HepG2 (cell line): Measurements from ENCODE around the gene OTOL1. TPM values are rescaled to one million over a fixed set of nuclear protein-coding genes. Genes with fewer than 3 reads are reported as not detected.

Experiments
- EEA1 ChIP-seq: sonication (generic); formaldehyde crosslinking; IDR thresholded peaks from 2 replicates; pipeline ENCODE4 v1.5.1; 2020; ENCODE audit warnings: mild to moderate bottlenecking, missing genetic modification reagents, borderline replicate concordance
- HIVEP1 ChIP-seq: sonication (generic); formaldehyde crosslinking; IDR thresholded peaks from 2 replicates; pipeline ENCODE4 v1.4.0; 2020; ENCODE audit warnings: mild to moderate bottlenecking, missing genetic modification reagents
- KLF11 ChIP-seq: IDR thresholded peaks from 2 replicates; pipeline ENCODE4 v1.6.1; 2016; ENCODE audit warnings: missing compliant biosample characterization
- MATR3 ChIP-seq: sonication (generic); formaldehyde crosslinking; IDR thresholded peaks from 2 replicates; pipeline ENCODE4 v1.4.0; 2020; ENCODE audit warnings: missing genetic modification reagents
- MLLT10 ChIP-seq: sonication (generic); formaldehyde crosslinking; IDR thresholded peaks from 2 replicates; pipeline ENCODE4 v1.4.0; 2020; ENCODE audit warnings: missing genetic modification reagents
- RAD51 ChIP-seq: fragments of 450-650 bp; IDR thresholded peaks from 2 replicates; pipeline ENCODE4 v1.6.1; 2016; ENCODE audit warnings: borderline replicate concordance
- TBP ChIP-seq: sonication (generic); formaldehyde crosslinking; IDR thresholded peaks from 2 replicates; pipeline ENCODE4 v1.5.0; 2020; ENCODE audit warnings: missing genetic modification reagents
- TBX3 ChIP-seq: fragments of 450-650 bp; IDR thresholded peaks from 2 replicates; pipeline ENCODE4 v1.6.1; 2017; ENCODE audit warnings: antibody characterized with exemption, mild to moderate bottlenecking, inconsistent platforms, borderline replicate concordance
- ZNF782 ChIP-seq: sonication (generic); formaldehyde crosslinking; IDR thresholded peaks from 2 replicates; pipeline ENCODE4 v1.4.0; 2020; ENCODE audit warnings: missing genetic modification reagents, mild to moderate bottlenecking, borderline replicate concordance
- polyA plus RNA-seq, 8 experiments: library from polyadenylated mRNA; depleted of rRNA in 3 of 8; stranded (reverse) in 7 of 8; unstranded in 1 of 8; fragments of >200 nt; fragmentation: Illumina TruSeq in 4 of 8; extraction: Trizol in 4 of 8; gene quantifications; 2 replicates each; pipeline versions ENCODE4 v1.2.1 to v1.2.3, GENCODE V29; 2011 to 2016; ENCODE audit warnings: low read depth in 4 of 8, missing spikeins in 1 of 8, mixed read lengths in 1 of 8; ENCODE audit not compliant: insufficient read depth in 1 of 8
- total RNA-seq, 5 experiments: library from RNA; depleted of rRNA; stranded (reverse); fragments of >200 nt; fragmentation: Illumina TruSeq; extraction: Trizol; gene quantifications; 2 replicates each; pipeline ENCODE4 v1.2.3, GENCODE V29; 2016; ENCODE audit warnings: low read depth in 1 of 5
- TF ChIP-seq, protein P1 (sequence below): IDR thresholded peaks from 2 replicates; pipeline ENCODE4 v1.6.1; 2012; ENCODE audit warnings: inconsistent platforms
- TF ChIP-seq, protein P2 (sequence below): sonication (generic); formaldehyde crosslinking; IDR thresholded peaks from 2 replicates; pipeline ENCODE4 v1.9.0; 2022; ENCODE audit warnings: missing genetic modification reagents, mild to moderate bottlenecking, borderline replicate concordance
- TF ChIP-seq, protein P3 (sequence below): sonication (generic); formaldehyde crosslinking; IDR thresholded peaks from 2 replicates; pipeline ENCODE4 v1.4.0; 2020; ENCODE audit warnings: low read depth, mild to moderate bottlenecking, missing genetic modification reagents
- TF ChIP-seq, protein P4 (sequence below): sonication (generic); formaldehyde crosslinking; IDR thresholded peaks from 2 replicates; pipeline ENCODE4 v1.8.0; 2022; ENCODE audit warnings: mild to moderate bottlenecking, missing genetic modification reagents, moderate library complexity

Gene OTOL1
- total and polyA plus RNA-seq, 2 of the 13 experiments (the other 11 are each of a cell fraction or from before 2014, with no cell fraction given): not detected

DNA sequence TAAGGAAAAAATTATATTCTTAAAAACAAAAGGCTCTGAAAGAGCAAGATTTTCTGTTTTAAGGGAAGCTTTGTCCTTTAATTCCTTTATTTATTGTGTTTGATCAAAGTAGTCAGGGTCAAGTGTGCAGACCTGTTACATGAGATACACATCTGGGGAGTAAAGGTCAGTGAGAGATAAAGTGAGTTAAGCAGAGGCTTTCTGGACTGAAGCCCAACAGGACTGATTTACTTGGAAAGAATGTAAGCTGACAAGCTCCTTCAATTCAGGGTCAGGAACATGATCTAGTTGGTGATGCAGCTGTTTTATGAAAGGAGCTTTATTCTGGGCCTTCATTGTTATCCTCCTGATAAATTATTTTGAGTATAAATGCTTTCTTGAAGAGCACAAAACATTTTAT, 20.7 kb upstream of the OTOL1 start (continued):
- no peak for TF ChIP-seq ZNF782 (CRISPR knock-in tag)
- TF ChIP-seq, protein P1, sequence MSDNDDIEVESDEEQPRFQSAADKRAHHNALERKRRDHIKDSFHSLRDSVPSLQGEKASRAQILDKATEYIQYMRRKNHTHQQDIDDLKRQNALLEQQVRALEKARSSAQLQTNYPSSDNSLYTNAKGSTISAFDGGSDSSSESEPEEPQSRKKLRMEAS: no peak
- TF ChIP-seq, protein P2, sequence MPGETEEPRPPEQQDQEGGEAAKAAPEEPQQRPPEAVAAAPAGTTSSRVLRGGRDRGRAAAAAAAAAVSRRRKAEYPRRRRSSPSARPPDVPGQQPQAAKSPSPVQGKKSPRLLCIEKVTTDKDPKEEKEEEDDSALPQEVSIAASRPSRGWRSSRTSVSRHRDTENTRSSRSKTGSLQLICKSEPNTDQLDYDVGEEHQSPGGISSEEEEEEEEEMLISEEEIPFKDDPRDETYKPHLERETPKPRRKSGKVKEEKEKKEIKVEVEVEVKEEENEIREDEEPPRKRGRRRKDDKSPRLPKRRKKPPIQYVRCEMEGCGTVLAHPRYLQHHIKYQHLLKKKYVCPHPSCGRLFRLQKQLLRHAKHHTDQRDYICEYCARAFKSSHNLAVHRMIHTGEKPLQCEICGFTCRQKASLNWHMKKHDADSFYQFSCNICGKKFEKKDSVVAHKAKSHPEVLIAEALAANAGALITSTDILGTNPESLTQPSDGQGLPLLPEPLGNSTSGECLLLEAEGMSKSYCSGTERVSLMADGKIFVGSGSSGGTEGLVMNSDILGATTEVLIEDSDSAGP (CRISPR knock-in tag): no peak
- no peak for TF ChIP-seq MLLT10
- TF ChIP-seq RAD51: no peak
- no peak for TF ChIP-seq EEA1
- TF ChIP-seq TBP (CRISPR knock-in tag): no peak
- no peak for TF ChIP-seq MATR3 (CRISPR knock-in tag)
- TF ChIP-seq, protein P3, sequence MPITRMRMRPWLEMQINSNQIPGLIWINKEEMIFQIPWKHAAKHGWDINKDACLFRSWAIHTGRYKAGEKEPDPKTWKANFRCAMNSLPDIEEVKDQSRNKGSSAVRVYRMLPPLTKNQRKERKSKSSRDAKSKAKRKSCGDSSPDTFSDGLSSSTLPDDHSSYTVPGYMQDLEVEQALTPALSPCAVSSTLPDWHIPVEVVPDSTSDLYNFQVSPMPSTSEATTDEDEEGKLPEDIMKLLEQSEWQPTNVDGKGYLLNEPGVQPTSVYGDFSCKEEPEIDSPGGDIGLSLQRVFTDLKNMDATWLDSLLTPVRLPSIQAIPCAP (CRISPR knock-in tag): no peak
- TF ChIP-seq TBX3: no peak
- TF ChIP-seq, protein P4, sequence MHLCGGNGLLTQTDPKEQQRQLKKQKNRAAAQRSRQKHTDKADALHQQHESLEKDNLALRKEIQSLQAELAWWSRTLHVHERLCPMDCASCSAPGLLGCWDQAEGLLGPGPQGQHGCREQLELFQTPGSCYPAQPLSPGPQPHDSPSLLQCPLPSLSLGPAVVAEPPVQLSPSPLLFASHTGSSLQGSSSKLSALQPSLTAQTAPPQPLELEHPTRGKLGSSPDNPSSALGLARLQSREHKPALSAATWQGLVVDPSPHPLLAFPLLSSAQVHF (CRISPR knock-in tag): no peak
- TF ChIP-seq KLF11 (CRISPR knock-in tag): no peak
- no peak for TF ChIP-seq HIVEP1 (CRISPR knock-in tag)
- TF ChIP-seq, all 625 proteins: peak for 6
